IPS DF 4.7 (cell line): Measurements from ENCODE around the gene IQCE.
"Not testable (repeated sequence)": the region's sequence is repeated elsewhere in the genome, so short reads cannot be mapped to it uniquely, and the experiment has no call there.

ENCODE experiments used
- DNase-seq: peaks from one replicate; pipeline ENCODE4 v3.0.0-alpha.2; 2013; ENCODE audit warnings: low spot score; ENCODE audit errors: extremely low read depth

The IQCE gene

GRCh38 chr7:2601907-2602306 is 43.1 kb downstream of the IQCE start:
- DNase-seq = no peak

GRCh38 chr7:2602406-2603043 is 43.7 kb downstream of the IQCE start:
- DNase-seq = no peak

GRCh38 chr7:2603044-2603965 is 44.5 kb downstream of the IQCE start:
- DNase-seq = no peak

- DNase-seq = no peak
These were observed 45.9 kb downstream of the IQCE start for GRCh38 chr7:2604608-2605174.

- DNase-seq = no peak
These were observed 47.1 kb downstream of the IQCE start for GRCh38 chr7:2605608-2606538.

GRCh38 chr7:2606539-2606936 is 47.8 kb downstream of the IQCE start:
- no peak for DNase-seq

- DNase-seq = no peak
These were observed 48.5 kb downstream of the IQCE start for GRCh38 chr7:2607122-2607922.

- DNase-seq = no peak
These were observed 49.4 kb downstream of the IQCE start for GRCh38 chr7:2607923-2608904.

- peak; percentile 74 for DNase-seq
These were observed 50.2 kb downstream of the IQCE start for GRCh38 chr7:2608921-2609411.

- not testable (repeated sequence) for DNase-seq
These were observed 50.9 kb downstream of the IQCE start for GRCh38 chr7:2609646-2610045.

GRCh38 chr7:2610466-2610865 is 51.7 kb downstream of the IQCE start:
- DNase-seq = no peak

GRCh38 chr7:2610898-2611297 is 52.1 kb downstream of the IQCE start:
- no peak for DNase-seq

- DNase-seq = no peak
These were observed 52.6 kb downstream of the IQCE start for GRCh38 chr7:2611401-2611800.

GRCh38 chr7:2611922-2612321 is 53.1 kb downstream of the IQCE start:
- DNase-seq = no peak

- no peak for DNase-seq
These were observed 53.8 kb downstream of the IQCE start for GRCh38 chr7:2612445-2613097.

- no peak for DNase-seq
These were observed 54.5 kb downstream of the IQCE start for GRCh38 chr7:2613098-2613930.

GRCh38 chr7:2613931-2614600 is 55.3 kb downstream of the IQCE start:
- no peak for DNase-seq
